GM12878 (cell line): ENCODE results near the gene IDI2. TPM values are rescaled to one million over a fixed set of nuclear protein-coding genes. Genes with fewer than 3 reads are reported as not detected.
A peak's percentile ranks its signal among the peaks of the same experiment; 100 is the strongest.

Experiments
- ATF7 ChIP-seq: fragments of 450-650 bp; IDR thresholded peaks from 2 replicates; pipeline ENCODE4 v1.6.1; 2016; ENCODE audit warnings: low read depth, mild to moderate bottlenecking
- BCLAF1 ChIP-seq: fragments of 450-650 bp; IDR thresholded peaks from 2 replicates; pipeline ENCODE4 v1.6.1; 2017; ENCODE audit warnings: antibody characterized with exemption, mild to moderate bottlenecking, moderate library complexity
- BRCA1 ChIP-seq: IDR thresholded peaks from 2 replicates; pipeline ENCODE4 v1.6.1; 2011; ENCODE audit warnings: low read depth, low read length, improper control_type of control experiment
- CHD4 ChIP-seq: fragments of 200-600 bp; sonication (generic); IDR thresholded peaks from 2 replicates; pipeline ENCODE4 v1.6.1; 2016; ENCODE audit warnings: mild to moderate bottlenecking
- E2F4 ChIP-seq: IDR thresholded peaks from 2 replicates; pipeline ENCODE4 v1.6.1; 2012; ENCODE audit warnings: low read depth, low read length, improper control_type of control experiment
- EED ChIP-seq: sonication (generic); IDR thresholded peaks from 2 replicates; pipeline ENCODE4 v1.6.1; 2016; ENCODE audit warnings: antibody characterized with exemption, low read depth
- EGR1 ChIP-seq, 2 experiments: IDR thresholded peaks; 1 replicate in 1 of 2; 2 replicates in 1 of 2; pipeline ENCODE4 v1.6.1; 2011 to 2012; ENCODE audit warnings: low read depth in 2 of 2, low read length in 2 of 2, borderline replicate concordance in 1 of 2, mild to moderate bottlenecking in 1 of 2, moderate library complexity in 1 of 2
- FOS ChIP-seq: IDR thresholded peaks from 3 replicates; pipeline ENCODE4 v1.6.1; 2011; ENCODE audit warnings: borderline replicate concordance; ENCODE audit not compliant: insufficient read length; ENCODE audit errors: extremely low read depth
- IRF4 ChIP-seq: IDR thresholded peaks from 2 replicates; pipeline ENCODE4 v1.6.1; 2011; ENCODE audit warnings: low read depth, low read length
- JUNB ChIP-seq: IDR thresholded peaks from 2 replicates; pipeline ENCODE4 v1.6.1; 2016; ENCODE audit warnings: antibody characterized with exemption, mild to moderate bottlenecking
- JUND ChIP-seq: IDR thresholded peaks from 2 replicates; pipeline ENCODE4 v1.6.1; 2012; ENCODE audit warnings: low read depth, mild to moderate bottlenecking, low read length, improper control_type of control experiment, moderate library complexity
- KDM1A ChIP-seq: fragments of 200-600 bp; sonication (generic); IDR thresholded peaks from 2 replicates; pipeline ENCODE4 v1.6.1; 2016; ENCODE audit warnings: borderline replicate concordance
- MEF2B ChIP-seq: fragments of 450-650 bp; IDR thresholded peaks from 2 replicates; pipeline ENCODE4 v1.6.1; 2018; ENCODE audit warnings: mild to moderate bottlenecking, moderate library complexity; ENCODE audit not compliant: partially characterized antibody, poor library complexity, severe bottlenecking
- MTA2 ChIP-seq: fragments of 450-650 bp; IDR thresholded peaks from 2 replicates; pipeline ENCODE4 v1.6.1; 2016; ENCODE audit warnings: low read depth, mild to moderate bottlenecking, moderate library complexity
- MTA3 ChIP-seq: IDR thresholded peaks from 2 replicates; pipeline ENCODE4 v1.6.1; 2012; ENCODE audit warnings: low read length, inconsistent platforms, borderline replicate concordance
- MXI1 ChIP-seq: fragments of 150-350 bp; IDR thresholded peaks from 2 replicates; pipeline ENCODE4 v1.6.1; 2011; ENCODE audit warnings: low read depth, mild to moderate bottlenecking, inconsistent platforms, low read length, improper control_type of control experiment
- NR2F1 ChIP-seq: fragments of 450-650 bp; conservative IDR thresholded peaks from 2 replicates; pipeline ENCODE4 v1.6.1; 2017; ENCODE audit warnings: mild to moderate bottlenecking
- PAX8 ChIP-seq: fragments of 450-650 bp; IDR thresholded peaks from 2 replicates; pipeline ENCODE4 v1.6.1; 2017; ENCODE audit warnings: mild to moderate bottlenecking, moderate library complexity
- PML ChIP-seq: IDR thresholded peaks from 2 replicates; pipeline ENCODE4 v1.6.1; 2012; ENCODE audit warnings: low read length, inconsistent platforms
- POLR2AphosphoS5 ChIP-seq: IDR thresholded peaks from 2 replicates; pipeline ENCODE4 v1.6.1; 2011; ENCODE audit warnings: mild to moderate bottlenecking, low read length, inconsistent platforms
- RBBP5 ChIP-seq: fragments of 200-600 bp; sonication (generic); conservative IDR thresholded peaks from 2 replicates; pipeline ENCODE4 v1.6.1; 2016
- SMARCA5 ChIP-seq: fragments of 450-650 bp; IDR thresholded peaks from 2 replicates; pipeline ENCODE4 v1.6.1; 2017; ENCODE audit warnings: mild to moderate bottlenecking
- YBX1 ChIP-seq: fragments of 450-650 bp; IDR thresholded peaks from 2 replicates; pipeline ENCODE4 v1.6.1; 2016; ENCODE audit warnings: antibody characterized with exemption
- ZBTB40 ChIP-seq: fragments of 450-650 bp; IDR thresholded peaks from 2 replicates; pipeline ENCODE4 v1.6.1; 2016; ENCODE audit warnings: mild to moderate bottlenecking, moderate library complexity, borderline replicate concordance
- ZNF217 ChIP-seq: fragments of 450-650 bp; IDR thresholded peaks from 2 replicates; pipeline ENCODE4 v1.6.1; 2017; ENCODE audit warnings: antibody characterized with exemption, mild to moderate bottlenecking
- ZNF24 ChIP-seq: fragments of 450-650 bp; IDR thresholded peaks from 2 replicates; pipeline ENCODE4 v1.6.1; 2017; ENCODE audit warnings: antibody characterized with exemption, mild to moderate bottlenecking
- polyA plus RNA-seq, 11 experiments: library from polyadenylated mRNA; depleted of rRNA in 4 of 11; unstranded in 6 of 11; stranded (reverse) in 5 of 11; fragments of >200 nt; fragmentation: Nextera tagmentation in 4 of 11; fragmentation: Illumina TruSeq in 1 of 11; extraction: Ambion mirVana in 4 of 11; extraction: Trizol in 1 of 11; gene quantifications; 1 replicate in 1 of 11; 2 replicates in 10 of 11; pipeline versions ENCODE4 v1.2.1 to v1.2.3, GENCODE V29; 2011 to 2016; ENCODE audit warnings: inconsistent platforms in 2 of 11, missing spikeins in 2 of 11, low read depth in 1 of 11
- total RNA-seq, 4 experiments: library from RNA; depleted of rRNA in 3 of 4; stranded (reverse); fragments of >200 nt in 3 of 4; fragmentation: Illumina TruSeq in 1 of 4; extraction: Trizol in 1 of 4; gene quantifications; 2 replicates each; pipeline versions ENCODE4 v1.2.1 to v1.2.3, GENCODE V29; 2013 to 2021

The IDI2 gene
- total and polyA plus RNA-seq, 10 of the 15 experiments (the other 5 are each of a cell fraction or from before 2014, with no cell fraction given) = 0.06 TPM; not detected in 9

- TF ChIP-seq BCLAF1 (no peak), JUNB (no peak), NR2F1 (no peak), JUND (no peak), KDM1A (no peak), PAX8 (no peak), ZBTB40 (no peak), RBBP5 (no peak), PML (0 out of 2 replicates have a peak, but pooled peaks have one; percentile 48), ATF7 (peak; percentile 60; the same call in 1 of the 2 replicates), EGR1 (IDR thresholded peaks at IDR 0.05; ENCODE audit: borderline replicate concordance in 1 of 2, low read depth in 2 of 2, low read length in 2 of 2) (0 out of 3 replicates have a peak, but pooled peaks of 1 of the 2 experiments have one; percentile 37), ZNF24 (no peak), YBX1 (0 out of 2 replicates have a peak, but pooled peaks have one; percentile 14), MEF2B (no peak), MXI1 (no peak), BRCA1 (no peak), POLR2AphosphoS5 (no peak), IRF4 (no peak), MTA2 (no peak), EED (no peak), E2F4 (no peak), FOS (no peak), SMARCA5 (0 out of 2 replicates have a peak, but pooled peaks have one; percentile 19), CHD4 (no peak), ZNF217 (no peak), MTA3 (peak; percentile 86; the same call in 1 of the 2 replicates)
Observed at GRCh38 chr10:1049425-1049958, 23.8 kb upstream of the IDI2 start (continued).
